Measurements from ENCODE around the gene SPRYD4. TPM values are rescaled to one million over a fixed set of nuclear protein-coding genes. Genes with fewer than 3 reads are reported as not detected.
"Not testable (repeated sequence)": the region's sequence is repeated elsewhere in the genome, so short reads cannot be mapped to it uniquely, and the experiment has no call there.

Gene SPRYD4
- total and polyA plus RNA-seq, 9 of the 15 experiments (the other 6 are each of a cell fraction or from before 2014, with no cell fraction given) = 1.8 to 4.7 (median 2.8) TPM

DNA sequence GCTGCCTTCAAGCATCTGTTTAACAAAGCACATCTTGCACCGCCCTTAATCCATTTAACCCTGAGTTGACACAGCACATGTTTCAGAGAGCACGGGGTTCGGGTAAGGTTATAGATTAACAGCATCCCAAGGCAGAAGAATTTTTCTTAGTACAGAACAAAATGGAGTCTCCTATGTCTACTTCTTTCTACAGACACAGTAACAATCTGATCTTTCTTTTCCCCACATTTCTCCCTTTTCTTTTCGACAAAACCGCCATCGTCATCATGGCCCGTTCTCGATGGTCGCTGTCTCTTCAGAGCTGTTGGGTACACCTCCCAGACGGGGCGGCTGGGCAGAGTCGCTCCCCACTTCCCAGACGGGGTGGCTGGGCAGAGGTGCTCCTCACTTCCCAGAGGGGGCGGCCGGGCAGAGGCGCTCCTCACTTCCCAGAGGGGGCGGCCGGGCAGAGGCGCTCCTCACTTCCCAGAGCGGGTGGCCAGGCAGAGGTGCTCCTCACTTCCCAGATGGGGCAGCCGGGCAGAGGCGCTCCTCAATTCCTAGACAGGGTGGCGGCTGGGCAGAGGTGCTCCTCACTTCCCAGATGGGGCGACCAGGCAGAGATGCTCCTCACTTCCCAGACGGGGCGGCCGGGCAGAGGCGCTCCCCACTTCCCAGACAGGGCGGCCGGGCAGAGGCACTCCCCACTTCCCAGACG is 25.2 kb downstream of the SPRYD4 start:
- intact Hi-C loops (cut with micrococcal nuclease); BruUV-seq (replicated peaks); FAIRE-seq; H3K9me1 ChIP-seq (ENCODE audit: control insufficient read depth, insufficient read depth, low read length); H3K27ac ChIP-seq (ENCODE audit: extremely low read depth, low read depth, low read length); ATAC-seq; H3K79me2 ChIP-seq (ENCODE audit: control insufficient read depth, insufficient read depth, low read length); POLR2A ChIA-PET; H3K9me3 ChIP-seq (replicated peaks; ENCODE audit: control insufficient read depth, insufficient read depth, low read depth, low read length); H3K4me2 ChIP-seq (ENCODE audit: insufficient read depth, low read length); H4K20me1 ChIP-seq (replicated peaks; ENCODE audit: control insufficient read depth, insufficient read depth, low read length); H3K4me3 ChIP-seq; H3K36me3 ChIP-seq (ENCODE audit: control insufficient read depth, insufficient read depth, low read length); in situ Hi-C loops (cut with MboI); DNase-seq (ENCODE audit: extremely low read depth in 1 of 4, low spot score in 3 of 4); CTCF ChIA-PET (ENCODE audit: low intra/inter-chr PET ratio); H2AFZ ChIP-seq (ENCODE audit: low read depth, low read length); H3K4me1 ChIP-seq (replicated peaks in 1 of 2; ENCODE audit: control insufficient read depth in 2 of 2, insufficient read depth in 2 of 2, low read length in 2 of 2); H3K9ac ChIP-seq (ENCODE audit: insufficient read depth in 1 of 2, low read depth in 2 of 2, low read length in 2 of 2): not testable (repeated sequence)
- H3K27me3 ChIP-seq (ENCODE audit: control insufficient read depth in 2 of 2, insufficient read depth in 2 of 2, low read length in 2 of 2) = peaks cover 16 to 28% of the 10 kb centered on the region in 2 experiments
- WGBS (ENCODE audit: insufficient coverage, low coverage, missing lambda C conversion rate) = 56% methylated on average over 17 of the region's 31 CpGs
- TF ChIP-seq, protein P1, sequence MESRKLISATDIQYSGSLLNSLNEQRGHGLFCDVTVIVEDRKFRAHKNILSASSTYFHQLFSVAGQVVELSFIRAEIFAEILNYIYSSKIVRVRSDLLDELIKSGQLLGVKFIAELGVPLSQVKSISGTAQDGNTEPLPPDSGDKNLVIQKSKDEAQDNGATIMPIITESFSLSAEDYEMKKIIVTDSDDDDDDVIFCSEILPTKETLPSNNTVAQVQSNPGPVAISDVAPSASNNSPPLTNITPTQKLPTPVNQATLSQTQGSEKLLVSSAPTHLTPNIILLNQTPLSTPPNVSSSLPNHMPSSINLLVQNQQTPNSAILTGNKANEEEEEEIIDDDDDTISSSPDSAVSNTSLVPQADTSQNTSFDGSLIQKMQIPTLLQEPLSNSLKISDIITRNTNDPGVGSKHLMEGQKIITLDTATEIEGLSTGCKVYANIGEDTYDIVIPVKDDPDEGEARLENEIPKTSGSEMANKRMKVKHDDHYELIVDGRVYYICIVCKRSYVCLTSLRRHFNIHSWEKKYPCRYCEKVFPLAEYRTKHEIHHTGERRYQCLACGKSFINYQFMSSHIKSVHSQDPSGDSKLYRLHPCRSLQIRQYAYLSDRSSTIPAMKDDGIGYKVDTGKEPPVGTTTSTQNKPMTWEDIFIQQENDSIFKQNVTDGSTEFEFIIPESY (CRISPR knock-in tag; IDR thresholded peaks at IDR 0.05) = 0 out of 2 replicates have a peak, but pooled peaks have one; percentile 27

DNA sequence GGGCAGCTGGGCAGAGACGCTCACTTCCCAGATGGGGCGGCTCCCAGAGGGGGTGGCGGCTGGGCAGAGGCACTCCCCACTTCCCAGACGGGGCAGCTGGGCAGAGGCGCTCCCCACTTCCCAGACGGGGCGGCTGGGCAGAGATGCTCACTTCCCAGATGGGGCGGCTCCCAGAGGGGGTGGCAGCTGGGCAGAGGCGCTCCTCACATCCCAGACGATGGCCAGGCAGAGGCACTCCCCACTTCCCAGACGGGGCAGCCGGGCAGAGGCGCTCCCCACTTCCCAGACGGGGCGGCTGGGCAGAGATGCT is 25.7 kb downstream of the SPRYD4 start:
- ATAC-seq; DNase-seq (ENCODE audit: extremely low read depth in 1 of 4, low spot score in 3 of 4); in situ Hi-C loops (cut with MboI); FAIRE-seq; H3K27ac ChIP-seq (ENCODE audit: extremely low read depth, low read depth, low read length); CTCF ChIA-PET (ENCODE audit: low intra/inter-chr PET ratio); intact Hi-C loops (cut with micrococcal nuclease); H3K9me3 ChIP-seq (replicated peaks; ENCODE audit: control insufficient read depth, insufficient read depth, low read depth, low read length); H3K4me1 ChIP-seq (replicated peaks in 1 of 2; ENCODE audit: control insufficient read depth in 2 of 2, insufficient read depth in 2 of 2, low read length in 2 of 2); H3K4me3 ChIP-seq; H3K9ac ChIP-seq (ENCODE audit: insufficient read depth in 1 of 2, low read depth in 2 of 2, low read length in 2 of 2); H3K79me2 ChIP-seq (ENCODE audit: control insufficient read depth, insufficient read depth, low read length); POLR2A ChIA-PET; H3K4me2 ChIP-seq (ENCODE audit: insufficient read depth, low read length); H2AFZ ChIP-seq (ENCODE audit: low read depth, low read length); BruUV-seq (replicated peaks); H3K36me3 ChIP-seq (ENCODE audit: control insufficient read depth, insufficient read depth, low read length); H3K9me1 ChIP-seq (ENCODE audit: control insufficient read depth, insufficient read depth, low read length); H4K20me1 ChIP-seq (replicated peaks; ENCODE audit: control insufficient read depth, insufficient read depth, low read length): not testable (repeated sequence)
- peaks cover 13 to 29% of the 10 kb centered on the region in 2 experiments for H3K27me3 ChIP-seq (ENCODE audit: control insufficient read depth in 2 of 2, insufficient read depth in 2 of 2, low read length in 2 of 2)
- WGBS (ENCODE audit: insufficient coverage, low coverage, missing lambda C conversion rate) = 55% methylated on average over 9 of the region's 15 CpGs

DNA sequence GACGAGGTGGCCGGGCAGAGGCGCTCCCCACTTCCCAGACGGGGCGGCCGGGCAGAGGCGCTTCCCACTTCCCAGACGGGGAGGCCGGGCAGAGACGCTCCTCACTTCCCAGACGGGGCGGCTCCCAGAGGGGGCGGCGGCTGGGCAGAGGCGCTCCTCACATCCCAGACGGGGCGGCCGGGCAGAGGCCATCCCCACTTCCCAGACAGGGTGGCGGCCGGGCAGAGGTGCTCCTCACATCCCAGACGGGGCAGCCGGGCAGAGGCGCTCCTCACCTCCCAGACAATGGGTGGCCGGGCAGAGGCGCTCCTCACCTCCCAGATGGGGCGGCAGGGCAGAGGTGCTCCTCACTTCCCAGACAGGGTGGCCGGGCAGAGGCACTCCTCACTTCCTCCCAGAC is 26.1 kb downstream of the SPRYD4 start:
- intact Hi-C loops (cut with micrococcal nuclease); in situ Hi-C loops (cut with MboI); H3K9me1 ChIP-seq (ENCODE audit: control insufficient read depth, insufficient read depth, low read length); FAIRE-seq; ATAC-seq; H3K4me3 ChIP-seq; DNase-seq (ENCODE audit: extremely low read depth in 1 of 4, low spot score in 3 of 4); H3K9me3 ChIP-seq (replicated peaks; ENCODE audit: control insufficient read depth, insufficient read depth, low read depth, low read length); H3K79me2 ChIP-seq (ENCODE audit: control insufficient read depth, insufficient read depth, low read length); CTCF ChIA-PET (ENCODE audit: low intra/inter-chr PET ratio); H3K36me3 ChIP-seq (ENCODE audit: control insufficient read depth, insufficient read depth, low read length); H3K9ac ChIP-seq (ENCODE audit: insufficient read depth in 1 of 2, low read depth in 2 of 2, low read length in 2 of 2); H3K27ac ChIP-seq (ENCODE audit: extremely low read depth, low read depth, low read length); H2AFZ ChIP-seq (ENCODE audit: low read depth, low read length); H4K20me1 ChIP-seq (replicated peaks; ENCODE audit: control insufficient read depth, insufficient read depth, low read length); BruUV-seq (replicated peaks); POLR2A ChIA-PET; H3K4me1 ChIP-seq (replicated peaks in 1 of 2; ENCODE audit: control insufficient read depth in 2 of 2, insufficient read depth in 2 of 2, low read length in 2 of 2); H3K4me2 ChIP-seq (ENCODE audit: insufficient read depth, low read length): not testable (repeated sequence)
- 72% methylated on average over 7 of the region's 27 CpGs for WGBS (ENCODE audit: insufficient coverage, low coverage, missing lambda C conversion rate)
- H3K27me3 ChIP-seq (ENCODE audit: control insufficient read depth in 2 of 2, insufficient read depth in 2 of 2, low read length in 2 of 2) = peaks cover 12 to 29% of the 10 kb centered on the region in 2 experiments

Measured in K562 (cell line).